Esophagus muscularis mucosa (tissue), 4 donors: ENCODE results near the gene SETD2. TPM values are rescaled to one million over a fixed set of nuclear protein-coding genes. Genes with fewer than 3 reads are reported as not detected.

Experiments used
- DNase-seq: peaks from one replicate; pipeline ENCODE4 v3.0.0-alpha.2; 2017; ENCODE audit errors: extremely low spot score
- H3K27ac ChIP-seq, 4 donors: fragments of 200-600 bp; sonication (generic); replicated peaks in 1 of 4; 1 replicate in 3 of 4; 2 replicates in 1 of 4; pipeline ENCODE4 v1.5.1; 2016 to 2019; ENCODE audit warnings: mild to moderate bottlenecking in 1 of 4
- H3K27me3 ChIP-seq, 4 donors: fragments of 200-600 bp; sonication (generic); one replicate each; pipeline versions ENCODE4 v1.5.1 to v1.6.0; 2016 to 2019
- H3K36me3 ChIP-seq, 4 donors: fragments of 200-600 bp; sonication (generic); one replicate each; pipeline ENCODE4 v1.5.1; 2016 to 2019
- H3K4me1 ChIP-seq, 4 donors: fragments of 200-600 bp; sonication (generic); one replicate each; pipeline ENCODE4 v1.5.1; 2016 to 2019
- H3K4me3 ChIP-seq, 4 donors: fragments of 200-600 bp; sonication (generic); 1 replicate in 2 of 4; 2 replicates in 2 of 4; pipeline ENCODE4 v1.5.1; 2016 to 2019; ENCODE audit warnings: mild to moderate bottlenecking in 4 of 4, moderate library complexity in 1 of 4
- H3K9me3 ChIP-seq, 4 donors: fragments of 200-600 bp; sonication (generic); 1 replicate in 3 of 4; 2 replicates in 1 of 4; pipeline ENCODE4 v1.5.1; 2016 to 2019
- EP300 ChIP-seq: sonication (generic); formaldehyde crosslinking; IDR thresholded peaks from one replicate; pipeline ENCODE4 v1.6.1; 2017; ENCODE audit warnings: antibody characterized with exemption
- POLR2A ChIP-seq: fragments of 450-650 bp; IDR thresholded peaks from one replicate; pipeline ENCODE4 v1.6.1; 2017; ENCODE audit warnings: antibody characterized with exemption, moderate library complexity, mild to moderate bottlenecking, low read depth
- POLR2AphosphoS5 ChIP-seq, 2 donors: sonication (generic); formaldehyde crosslinking; IDR thresholded peaks; one replicate each; pipeline ENCODE4 v1.6.1; 2017; ENCODE audit warnings: antibody characterized with exemption in 2 of 2
- WGBS: methylation state at CpG from one replicate; pipeline ENCODE4 v1.1.5; 2018; 5-methylcytosine and 5-hydroxymethylcytosine counted together
- intact Hi-C: fragments of 100-400 bp; cut with DNase I; formaldehyde crosslinking; loops from one replicate; pipeline ENCODE4 v1.15.1; 2023
- total RNA-seq, 4 donors: library from RNA; depleted of rRNA; stranded (reverse); fragments of >200 nt; gene quantifications; one replicate each; pipeline versions ENCODE4 v1.1.0 to v1.2.1, GENCODE V29; 2016
- TF ChIP-seq, protein P1 (sequence below), 3 experiments: fragments of 200-600 bp in 2 of 3; fragments of 450-650 bp in 1 of 3; sonication (generic) in 2 of 3; IDR thresholded peaks; one replicate each; pipeline ENCODE4 v1.5.1; 2017 to 2019; ENCODE audit warnings: antibody characterized with exemption in 3 of 3, mild to moderate bottlenecking in 2 of 3, moderate library complexity in 1 of 3

SETD2 gene
- total RNA-seq, 4 donors from 2014 or later: 52.2 to 66.4 (median 56.8) TPM

GRCh38 chr3:46992231-46992630 is 171.7 kb downstream of the SETD2 start:
- Histone ChIP-seq H3K9me3 (no peaks in the 10 kb centered on the region), H3K27ac (no peak overlapping the region), H3K4me1 (peaks cover 13 to 31% (median 23%) of the 10 kb centered on the region in 4 donors), H3K27me3 (no peaks in the 10 kb centered on the region), H3K36me3 (peaks cover 0 to 81% (median 61%) of the 10 kb centered on the region in 4 donors), H3K4me3 (no peak overlapping the region)
- intact Hi-C loops: no loop called here
- TF ChIP-seq, protein P1, sequence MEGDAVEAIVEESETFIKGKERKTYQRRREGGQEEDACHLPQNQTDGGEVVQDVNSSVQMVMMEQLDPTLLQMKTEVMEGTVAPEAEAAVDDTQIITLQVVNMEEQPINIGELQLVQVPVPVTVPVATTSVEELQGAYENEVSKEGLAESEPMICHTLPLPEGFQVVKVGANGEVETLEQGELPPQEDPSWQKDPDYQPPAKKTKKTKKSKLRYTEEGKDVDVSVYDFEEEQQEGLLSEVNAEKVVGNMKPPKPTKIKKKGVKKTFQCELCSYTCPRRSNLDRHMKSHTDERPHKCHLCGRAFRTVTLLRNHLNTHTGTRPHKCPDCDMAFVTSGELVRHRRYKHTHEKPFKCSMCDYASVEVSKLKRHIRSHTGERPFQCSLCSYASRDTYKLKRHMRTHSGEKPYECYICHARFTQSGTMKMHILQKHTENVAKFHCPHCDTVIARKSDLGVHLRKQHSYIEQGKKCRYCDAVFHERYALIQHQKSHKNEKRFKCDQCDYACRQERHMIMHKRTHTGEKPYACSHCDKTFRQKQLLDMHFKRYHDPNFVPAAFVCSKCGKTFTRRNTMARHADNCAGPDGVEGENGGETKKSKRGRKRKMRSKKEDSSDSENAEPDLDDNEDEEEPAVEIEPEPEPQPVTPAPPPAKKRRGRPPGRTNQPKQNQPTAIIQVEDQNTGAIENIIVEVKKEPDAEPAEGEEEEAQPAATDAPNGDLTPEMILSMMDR (IDR thresholded peaks at IDR 0.05): no peak
- TF ChIP-seq POLR2AphosphoS5 (IDR thresholded peaks at IDR 0.05): no peak
- DNase-seq: no peak
- 91% methylated on average over 9 of the region's 9 CpGs for WGBS

- WGBS: 85% methylated on average over 7 of the region's 16 CpGs
- peaks cover 17 to 36% (median 29%) of the 10 kb centered on the region in 4 donors for H3K4me1 ChIP-seq
- TF ChIP-seq, protein P1 (IDR thresholded peaks at IDR 0.05): no peak
- TF ChIP-seq POLR2AphosphoS5 (IDR thresholded peaks at IDR 0.05): no peak
- TF ChIP-seq EP300: no peak
- TF ChIP-seq POLR2A: no peak
- no peak overlapping the region for H3K4me3 ChIP-seq
- H3K27me3 ChIP-seq: no peaks in the 10 kb centered on the region
- no peak overlapping the region for H3K27ac ChIP-seq
- intact Hi-C loops: no loop called here
- no peak for DNase-seq
- no peaks in the 10 kb centered on the region for H3K9me3 ChIP-seq
- H3K36me3 ChIP-seq: peaks cover 0 to 78% (median 56%) of the 10 kb centered on the region in 4 donors
Observed at GRCh38 chr3:46991406-46992165, 172.3 kb downstream of the SETD2 start.

- intact Hi-C loops: no loop called here
- Histone ChIP-seq H3K4me1 (peaks cover 17 to 43% (median 35%) of the 10 kb centered on the region in 4 donors), H3K9me3 (no peaks in the 10 kb centered on the region), H3K27me3 (no peaks in the 10 kb centered on the region), H3K36me3 (peaks cover 0 to 70% (median 50%) of the 10 kb centered on the region in 4 donors), H3K4me3 (no peak overlapping the region), H3K27ac (no peak overlapping the region)
- DNase-seq: no peak
- WGBS: 81% methylated on average over 11 of the region's 11 CpGs
- TF ChIP-seq, protein P1 (IDR thresholded peaks at IDR 0.05): no peak
- no peak for TF ChIP-seq POLR2AphosphoS5 (IDR thresholded peaks at IDR 0.05)
- no peak for TF ChIP-seq EP300
- TF ChIP-seq POLR2A: no peak
Observed at GRCh38 chr3:46990573-46991374, 173.1 kb downstream of the SETD2 start.

- intact Hi-C loops: no loop called here
- H3K27ac ChIP-seq: no peak overlapping the region
- no peak overlapping the region for H3K4me3 ChIP-seq
- no peak for TF ChIP-seq POLR2A
- TF ChIP-seq POLR2AphosphoS5 (IDR thresholded peaks at IDR 0.05): no peak
- TF ChIP-seq, protein P1 (IDR thresholded peaks at IDR 0.05): no peak
- no peak for TF ChIP-seq EP300
- H3K27me3 ChIP-seq: no peaks in the 10 kb centered on the region
- 76% methylated on average over 13 of the region's 17 CpGs for WGBS
- no peak for DNase-seq
- peaks cover 0 to 55% (median 36%) of the 10 kb centered on the region in 4 donors for H3K36me3 ChIP-seq
- peaks cover 17 to 47% (median 35%) of the 10 kb centered on the region in 4 donors for H3K4me1 ChIP-seq
- H3K9me3 ChIP-seq: no peaks in the 10 kb centered on the region
Observed at GRCh38 chr3:46989146-46989810, 174.6 kb downstream of the SETD2 start.
